HEK293T (cell line): ENCODE results near the gene RGS3.

Experiments used
- CTCF ChIA-PET: fragments of 350-600 bp; formaldehyde crosslinking; extraction: SDS; loops from one replicate; lab custom pipeline; 2021; ENCODE audit warnings: antibody characterized with exemption, inconsistent platforms; lab: Yijun Ruan, JAX
- POLR2A ChIA-PET: fragments of 350-600 bp; formaldehyde crosslinking; extraction: SDS; loops from one replicate; lab custom pipeline; 2020; ENCODE audit warnings: antibody characterized with exemption, inconsistent platforms; lab: Yijun Ruan, JAX
- DNase-seq: peaks from one replicate; pipeline ENCODE4 v3.0.0; 2012; ENCODE audit warnings: mixed read lengths; ENCODE audit errors: extremely low spot score
- ARNT ChIP-seq: fragments of 450-650 bp; IDR thresholded peaks from 2 replicates; pipeline ENCODE4 v1.6.1; 2017; ENCODE audit warnings: mild to moderate bottlenecking
- BHLHE40 ChIP-seq: fragments of 450-650 bp; IDR thresholded peaks from 2 replicates; pipeline ENCODE4 v1.6.1; 2016; ENCODE audit warnings: mild to moderate bottlenecking, moderate library complexity, borderline replicate concordance
- CTBP1 ChIP-seq: fragments of 450-650 bp; IDR thresholded peaks from 2 replicates; pipeline ENCODE4 v1.6.1; 2016; ENCODE audit warnings: borderline replicate concordance
- ELF4 ChIP-seq: fragments of 450-650 bp; IDR thresholded peaks from 2 replicates; pipeline ENCODE4 v1.6.1; 2017; ENCODE audit warnings: antibody characterized with exemption
- FOXA1 ChIP-seq: fragments of 450-650 bp; IDR thresholded peaks from 2 replicates; pipeline ENCODE4 v1.6.1; 2016; ENCODE audit warnings: mild to moderate bottlenecking
- FOXK2 ChIP-seq: fragments of 450-650 bp; IDR thresholded peaks from 2 replicates; pipeline ENCODE4 v1.6.1; 2016; ENCODE audit warnings: mild to moderate bottlenecking
- FOXM1 ChIP-seq: fragments of 450-650 bp; IDR thresholded peaks from 2 replicates; pipeline ENCODE4 v1.6.1; 2017; ENCODE audit warnings: mild to moderate bottlenecking, borderline replicate concordance
- HDGF ChIP-seq: fragments of 450-650 bp; IDR thresholded peaks from 2 replicates; pipeline ENCODE4 v1.6.1; 2017; ENCODE audit warnings: antibody characterized with exemption, borderline replicate concordance
- L3MBTL2 ChIP-seq: fragments of 450-650 bp; conservative IDR thresholded peaks from 2 replicates; pipeline ENCODE4 v1.6.1; 2016; ENCODE audit warnings: mild to moderate bottlenecking
- LEF1 ChIP-seq: fragments of 450-650 bp; IDR thresholded peaks from 2 replicates; pipeline ENCODE4 v1.6.1; 2017; ENCODE audit warnings: mild to moderate bottlenecking, borderline replicate concordance
- NFRKB ChIP-seq: fragments of 450-650 bp; IDR thresholded peaks from 2 replicates; pipeline ENCODE4 v1.6.1; 2016; ENCODE audit warnings: mild to moderate bottlenecking, moderate library complexity
- SP1 ChIP-seq: fragments of 450-650 bp; IDR thresholded peaks from 2 replicates; pipeline ENCODE4 v1.6.1; 2017
- SUZ12 ChIP-seq: fragments of 450-650 bp; IDR thresholded peaks from 2 replicates; pipeline ENCODE4 v1.6.1; 2016; ENCODE audit warnings: mild to moderate bottlenecking
- TARDBP ChIP-seq: fragments of 450-650 bp; IDR thresholded peaks from 2 replicates; pipeline ENCODE4 v1.6.1; 2016
- ZNF384 ChIP-seq: fragments of 450-650 bp; IDR thresholded peaks from 2 replicates; pipeline ENCODE4 v1.6.1; 2016
- TF ChIP-seq, protein P1 (sequence below): fragments of 450-650 bp; IDR thresholded peaks from 2 replicates; pipeline ENCODE4 v1.6.1; 2016

The RGS3 gene

GRCh38 chr9:113501852-113502251 is 38.3 kb downstream of the RGS3 start:
- TF ChIP-seq ELF4: no peak
- TF ChIP-seq TARDBP: no peak
- TF ChIP-seq ARNT: no peak
- TF ChIP-seq FOXA1: no peak
- no peak for TF ChIP-seq NFRKB
- TF ChIP-seq BHLHE40: no peak
- TF ChIP-seq FOXK2: no peak
- TF ChIP-seq HDGF: no peak
- TF ChIP-seq SUZ12: no peak
- ChIA-PET CTCF (no interaction called here), POLR2A (no interaction called here)
- no peak for DNase-seq

- DNase-seq: no peak
- ChIA-PET CTCF (no interaction called here), POLR2A (no interaction called here)
- TF ChIP-seq BHLHE40 (no peak), FOXK2 (no peak), FOXM1 (no peak), ZNF384 (no peak)
These were observed 39.0 kb downstream of the RGS3 start for GRCh38 chr9:113502427-113503034.

DNA sequence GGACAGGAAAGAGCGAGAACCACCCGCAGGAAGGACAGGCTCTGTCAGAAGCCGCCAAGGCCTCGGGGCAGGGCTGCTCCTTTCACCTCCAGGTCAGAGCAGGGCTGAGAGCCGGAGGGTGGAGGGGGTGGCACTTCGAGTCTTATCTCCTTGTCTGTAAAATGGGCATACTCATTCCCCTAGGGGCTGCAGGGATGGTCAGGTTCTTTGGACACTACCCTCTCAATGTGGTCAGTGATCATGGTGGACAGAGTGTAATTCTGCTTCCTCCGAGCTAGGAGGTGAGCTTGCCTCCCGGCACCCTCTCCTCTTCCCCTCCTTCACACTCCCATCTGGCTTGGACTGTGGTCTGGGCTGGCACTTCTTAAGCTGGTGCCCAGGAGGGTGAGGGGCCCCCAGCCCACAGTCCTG is 39.6 kb downstream of the RGS3 start:
- DNase-seq: no peak
- no peak for TF ChIP-seq L3MBTL2
- TF ChIP-seq BHLHE40: no peak
- POLR2A ChIA-PET: no interaction called here
- CTCF ChIA-PET: no interaction called here

- ChIA-PET POLR2A (no interaction called here), CTCF (no interaction called here)
- TF ChIP-seq L3MBTL2: no peak
- no peak for TF ChIP-seq SUZ12
- TF ChIP-seq NFRKB: no peak
- no peak for DNase-seq
These were observed 40.2 kb downstream of the RGS3 start for GRCh38 chr9:113503613-113504211.

DNA sequence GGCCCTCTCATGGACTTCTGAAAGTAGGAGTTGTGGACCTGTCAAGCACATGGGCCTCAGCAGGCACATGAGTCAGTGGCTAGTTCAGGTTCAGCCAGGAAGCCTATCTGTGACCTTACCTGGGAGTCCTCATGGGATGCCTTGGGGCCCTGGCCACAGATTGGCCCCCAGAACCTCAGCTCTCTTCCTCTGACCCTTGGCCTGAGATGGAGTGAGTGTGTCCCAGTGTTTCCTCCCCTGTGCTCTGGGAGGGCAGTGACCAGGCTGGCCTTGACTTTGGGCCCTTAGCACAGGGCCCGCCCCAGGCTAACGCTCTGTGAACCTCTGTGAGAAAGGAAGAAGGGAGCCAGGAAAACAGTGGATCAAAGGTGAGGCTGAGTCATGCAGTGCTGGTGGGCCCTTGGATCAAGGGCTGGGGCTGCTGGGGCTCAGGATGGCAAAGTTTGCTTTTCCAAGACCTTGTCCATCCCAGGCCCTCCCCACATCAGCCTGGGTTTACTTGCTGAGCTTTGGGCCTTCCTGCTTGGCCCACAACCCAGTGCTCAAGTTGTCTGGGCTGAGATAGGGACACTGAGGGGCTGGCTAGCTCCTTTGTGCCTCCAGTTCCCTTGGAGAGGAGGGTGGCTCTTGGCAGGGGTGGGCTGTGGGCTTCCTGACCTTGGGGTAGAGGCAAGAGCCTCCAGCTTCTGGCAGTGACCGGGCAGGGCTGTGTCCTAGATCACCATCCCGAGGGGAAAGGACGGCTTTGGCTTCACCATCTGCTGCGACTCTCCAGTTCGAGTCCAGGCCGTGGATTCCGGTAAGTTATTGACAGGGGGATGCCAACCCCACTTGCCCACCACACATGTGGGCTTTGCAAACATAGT is 41.4 kb downstream of the RGS3 start:
- TF ChIP-seq HDGF: no peak
- no peak for TF ChIP-seq BHLHE40
- no peak for TF ChIP-seq CTBP1
- no peak for TF ChIP-seq FOXA1
- TF ChIP-seq, protein P1, sequence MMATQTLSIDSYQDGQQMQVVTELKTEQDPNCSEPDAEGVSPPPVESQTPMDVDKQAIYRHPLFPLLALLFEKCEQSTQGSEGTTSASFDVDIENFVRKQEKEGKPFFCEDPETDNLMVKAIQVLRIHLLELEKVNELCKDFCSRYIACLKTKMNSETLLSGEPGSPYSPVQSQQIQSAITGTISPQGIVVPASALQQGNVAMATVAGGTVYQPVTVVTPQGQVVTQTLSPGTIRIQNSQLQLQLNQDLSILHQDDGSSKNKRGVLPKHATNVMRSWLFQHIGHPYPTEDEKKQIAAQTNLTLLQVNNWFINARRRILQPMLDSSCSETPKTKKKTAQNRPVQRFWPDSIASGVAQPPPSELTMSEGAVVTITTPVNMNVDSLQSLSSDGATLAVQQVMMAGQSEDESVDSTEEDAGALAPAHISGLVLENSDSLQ: no peak
- TF ChIP-seq LEF1: no peak
- TF ChIP-seq L3MBTL2: no peak
- no peak for TF ChIP-seq ARNT
- ChIA-PET POLR2A (no interaction called here), CTCF (no interaction called here)
- no peak for DNase-seq

DNA sequence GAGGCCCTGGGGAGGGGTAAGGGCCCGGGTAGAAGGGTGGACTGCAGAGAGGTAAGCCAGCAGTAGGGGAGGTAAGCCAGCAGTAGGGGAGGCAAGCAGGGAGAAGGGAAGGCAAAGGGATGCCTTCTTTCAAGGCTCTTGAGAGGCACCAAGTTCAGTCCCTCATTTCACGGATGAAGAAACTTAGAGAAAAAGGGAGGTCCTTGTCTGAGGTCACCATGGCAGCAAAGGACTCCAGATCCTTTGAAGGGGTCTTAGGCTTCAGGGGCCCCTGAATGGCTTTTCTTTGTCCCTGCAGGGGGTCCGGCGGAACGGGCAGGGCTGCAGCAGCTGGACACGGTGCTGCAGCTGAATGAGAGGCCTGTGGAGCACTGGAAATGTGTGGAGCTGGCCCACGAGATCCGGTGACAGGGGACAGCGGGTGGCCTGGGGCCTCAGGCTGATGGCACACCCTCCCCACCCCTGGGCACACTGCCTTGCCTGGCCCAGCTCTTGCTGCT is 42.6 kb downstream of the RGS3 start:
- CTCF ChIA-PET: no interaction called here
- TF ChIP-seq, protein P1: no peak
- TF ChIP-seq SUZ12: no peak
- TF ChIP-seq CTBP1: no peak
- TF ChIP-seq TARDBP: no peak
- POLR2A ChIA-PET: no interaction called here
- no peak for DNase-seq

- DNase-seq: no peak
- ChIA-PET POLR2A (no interaction called here), CTCF (interaction anchor here (1.4 kb wide), 1 partner anchor 10 kb away, joined by 5 read pairs; no protein-coding TSS in a partner anchor)
- TF ChIP-seq, protein P1: no peak
- TF ChIP-seq HDGF: no peak
- no peak for TF ChIP-seq LEF1
- no peak for TF ChIP-seq ZNF384
- TF ChIP-seq SP1: no peak
- no peak for TF ChIP-seq BHLHE40
- no peak for TF ChIP-seq L3MBTL2
- TF ChIP-seq ELF4: no peak
- TF ChIP-seq NFRKB: no peak
- no peak for TF ChIP-seq FOXA1
- TF ChIP-seq CTBP1: no peak
- TF ChIP-seq FOXM1: no peak
- no peak for TF ChIP-seq SUZ12
- no peak for TF ChIP-seq TARDBP
- TF ChIP-seq FOXK2: no peak
- TF ChIP-seq ARNT: no peak
These were observed 43.7 kb downstream of the RGS3 start for GRCh38 chr9:113507256-113507655.
